PC-3 (cell line): ENCODE measurements around the gene KRTAP12-4.

ENCODE experiments used
- EZH2 ChIP-seq: fragments of 300-600 bp; sonication (generic); IDR thresholded peaks from one replicate; pipeline ENCODE4 v1.6.1; 2017; ENCODE audit warnings: antibody characterized with exemption, mild to moderate bottlenecking, low read length; ENCODE audit not compliant: unreplicated experiment
- TF ChIP-seq, protein P1 (sequence below): fragments of 300-600 bp; sonication (generic); conservative IDR thresholded peaks from 2 replicates; pipeline ENCODE4 v1.5.1; 2017; ENCODE audit warnings: antibody characterized with exemption, low read depth, mild to moderate bottlenecking, low read length

DNA sequence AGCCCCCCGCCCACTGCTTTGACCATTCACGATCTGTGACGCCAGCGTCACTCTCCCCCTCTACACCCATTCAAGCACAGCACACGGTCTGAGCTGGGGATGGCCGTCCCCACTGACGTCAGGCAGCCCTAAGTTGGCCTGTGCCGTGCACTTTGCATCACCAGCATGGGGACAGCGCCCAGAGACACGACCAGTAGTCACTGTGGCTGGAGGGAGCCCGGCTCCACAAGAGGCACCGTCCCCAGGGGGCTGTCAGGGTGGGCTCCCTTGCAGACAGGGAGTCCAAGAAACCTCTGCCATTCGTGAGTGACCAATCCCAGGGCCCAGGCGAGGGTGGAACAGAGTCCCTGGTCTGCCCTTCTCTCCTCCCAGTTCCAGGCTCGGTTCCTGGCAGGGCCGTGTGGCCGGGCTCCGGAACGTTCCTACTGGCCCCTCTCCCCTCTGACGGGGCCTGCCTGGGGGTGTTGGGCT is 40.3 kb downstream of the KRTAP12-4 start:
- TF ChIP-seq, protein P1, sequence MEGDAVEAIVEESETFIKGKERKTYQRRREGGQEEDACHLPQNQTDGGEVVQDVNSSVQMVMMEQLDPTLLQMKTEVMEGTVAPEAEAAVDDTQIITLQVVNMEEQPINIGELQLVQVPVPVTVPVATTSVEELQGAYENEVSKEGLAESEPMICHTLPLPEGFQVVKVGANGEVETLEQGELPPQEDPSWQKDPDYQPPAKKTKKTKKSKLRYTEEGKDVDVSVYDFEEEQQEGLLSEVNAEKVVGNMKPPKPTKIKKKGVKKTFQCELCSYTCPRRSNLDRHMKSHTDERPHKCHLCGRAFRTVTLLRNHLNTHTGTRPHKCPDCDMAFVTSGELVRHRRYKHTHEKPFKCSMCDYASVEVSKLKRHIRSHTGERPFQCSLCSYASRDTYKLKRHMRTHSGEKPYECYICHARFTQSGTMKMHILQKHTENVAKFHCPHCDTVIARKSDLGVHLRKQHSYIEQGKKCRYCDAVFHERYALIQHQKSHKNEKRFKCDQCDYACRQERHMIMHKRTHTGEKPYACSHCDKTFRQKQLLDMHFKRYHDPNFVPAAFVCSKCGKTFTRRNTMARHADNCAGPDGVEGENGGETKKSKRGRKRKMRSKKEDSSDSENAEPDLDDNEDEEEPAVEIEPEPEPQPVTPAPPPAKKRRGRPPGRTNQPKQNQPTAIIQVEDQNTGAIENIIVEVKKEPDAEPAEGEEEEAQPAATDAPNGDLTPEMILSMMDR: no peak
- no peak for TF ChIP-seq EZH2
